ENCODE measurements around the gene ATP8B1.

ATP8B1 gene

GRCh38 chr18:57785751-57786437, 17.2 kb downstream of the ATP8B1 start:
- H3K27me3 ChIP-seq (ENCODE audit: control insufficient read depth in 5 of 5, insufficient read depth in 4 of 5, low read length in 5 of 5), result no peaks in the 10 kb centered on the region
- no peak overlapping the region for H3K4me3 ChIP-seq (ENCODE audit: low read depth in 1 of 5, low read length in 5 of 5)
- H3K4me1 ChIP-seq (ENCODE audit: control insufficient read depth in 5 of 5, insufficient read depth in 5 of 5, low read length in 5 of 5), result peaks cover 9 to 46% (median 15%) of the 10 kb centered on the region in 5 donors
- no peak overlapping the region for H3K9ac ChIP-seq (ENCODE audit: low read length in 5 of 5)
- H3K27ac ChIP-seq (ENCODE audit: low read depth, low read length), result no peak overlapping the region
- no peaks in the 10 kb centered on the region for H3K9me3 ChIP-seq (ENCODE audit: control insufficient read depth in 5 of 5, low read length in 5 of 5)
- no peaks in the 10 kb centered on the region for H3K36me3 ChIP-seq (ENCODE audit: control insufficient read depth in 5 of 5, insufficient read depth in 5 of 5, low read length in 5 of 5)

GRCh38 chr18:57784801-57785114, 18.4 kb downstream of the ATP8B1 start:
- Histone ChIP-seq H3K27ac (ENCODE audit: low read depth, low read length) (no peak overlapping the region), H3K27me3 (ENCODE audit: control insufficient read depth in 5 of 5, insufficient read depth in 4 of 5, low read length in 5 of 5) (no peaks in the 10 kb centered on the region), H3K9me3 (ENCODE audit: control insufficient read depth in 5 of 5, low read length in 5 of 5) (no peaks in the 10 kb centered on the region), H3K4me3 (ENCODE audit: low read depth in 1 of 5, low read length in 5 of 5) (no peak overlapping the region), H3K4me1 (ENCODE audit: control insufficient read depth in 5 of 5, insufficient read depth in 5 of 5, low read length in 5 of 5) (peaks cover 9 to 56% (median 21%) of the 10 kb centered on the region in 5 donors), H3K36me3 (ENCODE audit: control insufficient read depth in 5 of 5, insufficient read depth in 5 of 5, low read length in 5 of 5) (no peaks in the 10 kb centered on the region), H3K9ac (ENCODE audit: low read length in 5 of 5) (no peak overlapping the region)

- Histone ChIP-seq H3K9ac (ENCODE audit: low read length in 5 of 5) (no peak overlapping the region), H3K9me3 (ENCODE audit: control insufficient read depth in 5 of 5, low read length in 5 of 5) (no peaks in the 10 kb centered on the region), H3K4me3 (ENCODE audit: low read depth in 1 of 5, low read length in 5 of 5) (no peak overlapping the region), H3K27me3 (ENCODE audit: control insufficient read depth in 5 of 5, insufficient read depth in 4 of 5, low read length in 5 of 5) (no peaks in the 10 kb centered on the region), H3K4me1 (ENCODE audit: control insufficient read depth in 5 of 5, insufficient read depth in 5 of 5, low read length in 5 of 5) (peaks cover 6 to 54% (median 16%) of the 10 kb centered on the region in 5 donors), H3K27ac (ENCODE audit: low read depth, low read length) (peak overlapping the region; percentile 18), H3K36me3 (ENCODE audit: control insufficient read depth in 5 of 5, insufficient read depth in 5 of 5, low read length in 5 of 5) (no peaks in the 10 kb centered on the region)
These were observed 18.9 kb downstream of the ATP8B1 start for GRCh38 chr18:57784034-57784800.

- no peaks in the 10 kb centered on the region for H3K36me3 ChIP-seq (ENCODE audit: control insufficient read depth in 5 of 5, insufficient read depth in 5 of 5, low read length in 5 of 5)
- no peak overlapping the region for H3K9ac ChIP-seq (ENCODE audit: low read length in 5 of 5)
- H3K9me3 ChIP-seq (ENCODE audit: control insufficient read depth in 5 of 5, low read length in 5 of 5), result no peaks in the 10 kb centered on the region
- H3K4me1 ChIP-seq (ENCODE audit: control insufficient read depth in 5 of 5, insufficient read depth in 5 of 5, low read length in 5 of 5), result peaks cover 4 to 48% (median 8%) of the 10 kb centered on the region in 5 donors
- no peak overlapping the region for H3K4me3 ChIP-seq (ENCODE audit: low read depth in 1 of 5, low read length in 5 of 5)
- H3K27me3 ChIP-seq (ENCODE audit: control insufficient read depth in 5 of 5, insufficient read depth in 4 of 5, low read length in 5 of 5), result no peaks in the 10 kb centered on the region
- no peak overlapping the region for H3K27ac ChIP-seq (ENCODE audit: low read depth, low read length)
These were observed 21.1 kb downstream of the ATP8B1 start for GRCh38 chr18:57782049-57782448.

DNA sequence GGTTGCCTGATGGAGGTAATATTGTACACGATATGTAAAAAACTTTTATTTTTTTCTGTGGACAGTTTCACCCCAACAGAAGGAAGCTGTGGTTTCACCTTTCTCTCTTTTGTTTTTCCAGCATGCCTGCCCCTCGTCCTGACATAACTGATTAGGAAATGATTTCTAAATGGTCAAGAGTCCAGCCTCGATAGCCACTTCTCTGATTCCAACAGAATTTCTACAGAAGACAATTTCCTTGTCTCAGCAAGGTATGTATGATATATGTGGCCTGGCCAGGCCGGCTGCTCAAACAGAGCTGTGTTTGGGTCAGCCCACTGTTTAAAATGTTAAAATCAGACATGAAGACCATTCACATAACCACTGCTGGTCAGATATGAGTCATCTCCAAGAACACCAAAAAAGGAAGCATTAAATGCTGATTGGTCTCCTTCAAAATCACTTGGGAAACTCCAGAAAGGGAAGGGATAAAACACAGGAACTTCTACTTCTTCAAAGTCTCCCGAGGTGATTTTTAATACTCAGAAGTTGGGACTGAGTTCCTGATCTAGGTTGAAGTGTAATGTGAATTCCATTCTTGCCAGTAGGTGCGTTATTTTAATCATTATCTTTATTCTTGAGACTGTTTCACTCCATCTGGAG, 22.3 kb downstream of the ATP8B1 start:
- H3K9ac ChIP-seq (ENCODE audit: low read length in 5 of 5), result peak overlapping the region in 1 of 5 donors; percentile 60
- peaks cover 4 to 57% (median 19%) of the 10 kb centered on the region in 5 donors for H3K4me1 ChIP-seq (ENCODE audit: control insufficient read depth in 5 of 5, insufficient read depth in 5 of 5, low read length in 5 of 5)
- H3K27me3 ChIP-seq (ENCODE audit: control insufficient read depth in 5 of 5, insufficient read depth in 4 of 5, low read length in 5 of 5), result no peaks in the 10 kb centered on the region
- peak overlapping the region in 1 of 5 donors; percentile 3 for H3K4me3 ChIP-seq (ENCODE audit: low read depth in 1 of 5, low read length in 5 of 5)
- peak overlapping the region; percentile 71 for H3K27ac ChIP-seq (ENCODE audit: low read depth, low read length)
- H3K36me3 ChIP-seq (ENCODE audit: control insufficient read depth in 5 of 5, insufficient read depth in 5 of 5, low read length in 5 of 5), result no peaks in the 10 kb centered on the region
- no peaks in the 10 kb centered on the region for H3K9me3 ChIP-seq (ENCODE audit: control insufficient read depth in 5 of 5, low read length in 5 of 5)

DNA sequence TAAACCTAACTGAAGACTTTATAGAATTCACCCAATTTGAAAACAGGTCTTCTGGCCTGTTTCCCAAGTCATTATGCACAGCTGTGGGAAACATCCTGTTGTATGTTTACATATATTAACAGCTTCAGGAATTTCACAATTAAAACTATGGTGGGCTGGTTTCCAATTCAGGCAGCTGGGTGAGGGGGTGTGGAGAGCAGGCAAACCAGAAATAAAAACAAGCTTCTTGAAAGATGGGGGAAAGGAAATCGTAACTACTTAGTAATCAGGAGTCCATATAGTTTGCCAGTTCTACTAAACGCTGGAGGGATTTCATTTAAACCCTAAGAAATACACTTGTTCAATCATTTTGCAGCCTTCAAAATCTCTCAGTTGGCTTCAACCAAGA, 22.8 kb downstream of the ATP8B1 start:
- Histone ChIP-seq H3K9me3 (ENCODE audit: control insufficient read depth in 5 of 5, low read length in 5 of 5) (no peaks in the 10 kb centered on the region), H3K4me1 (ENCODE audit: control insufficient read depth in 5 of 5, insufficient read depth in 5 of 5, low read length in 5 of 5) (peaks cover 4 to 57% (median 19%) of the 10 kb centered on the region in 5 donors), H3K36me3 (ENCODE audit: control insufficient read depth in 5 of 5, insufficient read depth in 5 of 5, low read length in 5 of 5) (no peaks in the 10 kb centered on the region), H3K27ac (ENCODE audit: low read depth, low read length) (peak overlapping the region; percentile 71), H3K27me3 (ENCODE audit: control insufficient read depth in 5 of 5, insufficient read depth in 4 of 5, low read length in 5 of 5) (no peaks in the 10 kb centered on the region), H3K9ac (ENCODE audit: low read length in 5 of 5) (peak overlapping the region in 1 of 5 donors; percentile 60), H3K4me3 (ENCODE audit: low read depth in 1 of 5, low read length in 5 of 5) (no peak overlapping the region)

DNA sequence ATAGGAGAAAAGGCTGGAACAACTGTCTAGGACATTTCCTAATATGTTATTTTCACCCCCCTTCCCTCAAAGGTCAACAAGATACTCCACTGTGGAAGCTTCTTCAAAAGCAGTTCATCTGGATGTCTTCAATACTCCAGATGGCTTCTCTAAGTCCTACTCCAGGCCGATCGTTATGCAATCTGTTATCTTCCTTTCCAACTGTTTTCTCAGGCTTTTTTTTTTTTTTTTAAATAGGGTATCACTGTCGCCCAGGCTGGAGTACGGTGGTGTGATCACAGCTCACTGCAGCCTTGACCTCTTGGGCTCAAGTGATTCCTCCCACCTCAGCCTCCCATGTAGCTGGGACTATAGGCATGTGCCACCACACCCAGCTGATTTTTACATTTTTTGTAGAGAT, 26.3 kb downstream of the ATP8B1 start:
- Histone ChIP-seq H3K9me3 (ENCODE audit: control insufficient read depth in 5 of 5, low read length in 5 of 5) (no peaks in the 10 kb centered on the region), H3K27me3 (ENCODE audit: control insufficient read depth in 5 of 5, insufficient read depth in 4 of 5, low read length in 5 of 5) (no peaks in the 10 kb centered on the region), H3K9ac (ENCODE audit: low read length in 5 of 5) (no peak overlapping the region), H3K27ac (ENCODE audit: low read depth, low read length) (no peak overlapping the region), H3K36me3 (ENCODE audit: control insufficient read depth in 5 of 5, insufficient read depth in 5 of 5, low read length in 5 of 5) (no peaks in the 10 kb centered on the region), H3K4me1 (ENCODE audit: control insufficient read depth in 5 of 5, insufficient read depth in 5 of 5, low read length in 5 of 5) (peaks cover 0 to 42% (median 19%) of the 10 kb centered on the region in 5 donors), H3K4me3 (ENCODE audit: low read depth in 1 of 5, low read length in 5 of 5) (no peak overlapping the region)

GRCh38 chr18:57776354-57776753, 26.8 kb downstream of the ATP8B1 start:
- no peak overlapping the region for H3K27ac ChIP-seq (ENCODE audit: low read depth, low read length)
- H3K9ac ChIP-seq (ENCODE audit: low read length in 5 of 5), result no peak overlapping the region
- peaks cover 0 to 42% (median 19%) of the 10 kb centered on the region in 5 donors for H3K4me1 ChIP-seq (ENCODE audit: control insufficient read depth in 5 of 5, insufficient read depth in 5 of 5, low read length in 5 of 5)
- H3K9me3 ChIP-seq (ENCODE audit: control insufficient read depth in 5 of 5, low read length in 5 of 5), result no peaks in the 10 kb centered on the region
- no peaks in the 10 kb centered on the region for H3K36me3 ChIP-seq (ENCODE audit: control insufficient read depth in 5 of 5, insufficient read depth in 5 of 5, low read length in 5 of 5)
- H3K27me3 ChIP-seq (ENCODE audit: control insufficient read depth in 5 of 5, insufficient read depth in 4 of 5, low read length in 5 of 5), result no peaks in the 10 kb centered on the region
- no peak overlapping the region for H3K4me3 ChIP-seq (ENCODE audit: low read depth in 1 of 5, low read length in 5 of 5)

GRCh38 chr18:57775937-57776336, 27.2 kb downstream of the ATP8B1 start:
- H3K27me3 ChIP-seq (ENCODE audit: control insufficient read depth in 5 of 5, insufficient read depth in 4 of 5, low read length in 5 of 5), result no peaks in the 10 kb centered on the region
- H3K9ac ChIP-seq (ENCODE audit: low read length in 5 of 5), result no peak overlapping the region
- no peaks in the 10 kb centered on the region for H3K36me3 ChIP-seq (ENCODE audit: control insufficient read depth in 5 of 5, insufficient read depth in 5 of 5, low read length in 5 of 5)
- H3K9me3 ChIP-seq (ENCODE audit: control insufficient read depth in 5 of 5, low read length in 5 of 5), result no peaks in the 10 kb centered on the region
- H3K4me3 ChIP-seq (ENCODE audit: low read depth in 1 of 5, low read length in 5 of 5), result no peak overlapping the region
- peaks cover 0 to 41% (median 19%) of the 10 kb centered on the region in 5 donors for H3K4me1 ChIP-seq (ENCODE audit: control insufficient read depth in 5 of 5, insufficient read depth in 5 of 5, low read length in 5 of 5)
- no peak overlapping the region for H3K27ac ChIP-seq (ENCODE audit: low read depth, low read length)

GRCh38 chr18:57772387-57772799, 30.7 kb downstream of the ATP8B1 start:
- H3K4me1 ChIP-seq (ENCODE audit: control insufficient read depth in 5 of 5, insufficient read depth in 5 of 5, low read length in 5 of 5), result peaks cover 0 to 49% (median 30%) of the 10 kb centered on the region in 5 donors
- no peak overlapping the region for H3K9ac ChIP-seq (ENCODE audit: low read length in 5 of 5)
- no peaks in the 10 kb centered on the region for H3K9me3 ChIP-seq (ENCODE audit: control insufficient read depth in 5 of 5, low read length in 5 of 5)
- H3K4me3 ChIP-seq (ENCODE audit: low read depth in 1 of 5, low read length in 5 of 5), result no peak overlapping the region
- H3K27me3 ChIP-seq (ENCODE audit: control insufficient read depth in 5 of 5, insufficient read depth in 4 of 5, low read length in 5 of 5), result no peaks in the 10 kb centered on the region
- H3K27ac ChIP-seq (ENCODE audit: low read depth, low read length), result no peak overlapping the region
- H3K36me3 ChIP-seq (ENCODE audit: control insufficient read depth in 5 of 5, insufficient read depth in 5 of 5, low read length in 5 of 5), result no peaks in the 10 kb centered on the region

Measured in subcutaneous abdominal adipose tissue (tissue), 5 donors.